Fibroblast of lung (primary cell): ENCODE data around the gene TPPP3. TPM values are rescaled to one million over a fixed set of nuclear protein-coding genes. Genes with fewer than 3 reads are reported as not detected.
"Not testable (repeated sequence)": the region's sequence is repeated elsewhere in the genome, so short reads cannot be mapped to it uniquely, and the experiment has no call there.

Experiments
- DNase-seq, 2 donors: peaks; one replicate each; pipeline versions ENCODE4 v3.0.0 to v3.0.0-alpha.2; 2010; ENCODE audit warnings: low read depth in 2 of 2
- H2AFZ ChIP-seq: 2 replicates; pipeline ENCODE4 v1.5.1; 2012; ENCODE audit warnings: low read length, control low read depth, inconsistent platforms
- H3K27ac ChIP-seq: 2 replicates; pipeline ENCODE4 v1.5.1; 2011; ENCODE audit warnings: low read length, control low read depth; ENCODE audit not compliant: insufficient read depth
- H3K27me3 ChIP-seq: 2 replicates; pipeline ENCODE4 v1.5.1; 2011; ENCODE audit warnings: mild to moderate bottlenecking, low read length; ENCODE audit not compliant: control insufficient read depth, insufficient read depth
- H3K36me3 ChIP-seq: 2 replicates; pipeline ENCODE4 v1.5.1; 2011; ENCODE audit warnings: low read length; ENCODE audit not compliant: control insufficient read depth, insufficient read depth
- H3K4me1 ChIP-seq: 2 replicates; pipeline ENCODE4 v1.5.1; 2011; ENCODE audit warnings: low read length; ENCODE audit not compliant: control insufficient read depth, insufficient read depth; ENCODE audit errors: extremely low read depth
- H3K4me2 ChIP-seq: 2 replicates; pipeline ENCODE4 v1.5.1; 2011; ENCODE audit warnings: low read length, control low read depth; ENCODE audit not compliant: insufficient read depth; ENCODE audit errors: extremely low read depth
- H3K4me3 ChIP-seq, 4 experiments: fragments of 200-600 bp in 1 of 4; sonication (generic) in 1 of 4; replicated peaks in 1 of 4; 2 replicates each; pipeline ENCODE4 v1.5.1; 2011 to 2016; ENCODE audit warnings: low read length in 4 of 4, low read depth in 3 of 4, mild to moderate bottlenecking in 3 of 4, control low read depth in 2 of 4, inconsistent platforms in 1 of 4, mixed read lengths in 1 of 4; ENCODE audit not compliant: insufficient read depth in 1 of 4; ENCODE audit errors: control extremely low read depth in 1 of 4
- H3K79me2 ChIP-seq: 2 replicates; pipeline ENCODE4 v1.5.1; 2012; ENCODE audit warnings: mild to moderate bottlenecking, low read length, inconsistent platforms; ENCODE audit not compliant: control insufficient read depth, insufficient read depth
- H3K9ac ChIP-seq: 2 replicates; pipeline ENCODE4 v1.5.1; 2011; ENCODE audit warnings: mild to moderate bottlenecking, low read length, control low read depth; ENCODE audit not compliant: insufficient read depth
- H3K9me3 ChIP-seq: 2 replicates; pipeline ENCODE4 v1.5.1; 2012; ENCODE audit warnings: low read depth, low read length; ENCODE audit not compliant: control insufficient read depth, insufficient read depth
- H4K20me1 ChIP-seq: 2 replicates; pipeline ENCODE4 v1.5.1; 2011; ENCODE audit warnings: low read length; ENCODE audit not compliant: control insufficient read depth, insufficient read depth; ENCODE audit errors: extremely low read depth
- CTCF ChIP-seq, 2 donors: IDR thresholded peaks in 1 of 2; conservative IDR thresholded peaks in 1 of 2; 1 replicate in 1 of 2; 2 replicates in 1 of 2; pipeline ENCODE4 v1.5.1; 2011 to 2012; ENCODE audit warnings: low read length in 2 of 2, control low read depth in 1 of 2, inconsistent platforms in 1 of 2, low read depth in 1 of 2, mild to moderate bottlenecking in 1 of 2
- EZH2 ChIP-seq: IDR thresholded peaks from 2 replicates; pipeline ENCODE4 v1.5.1; 2012; ENCODE audit warnings: low read length, control low read depth, mild to moderate bottlenecking; ENCODE audit errors: missing control alignments
- polyA plus RNA-seq, 2 donors: library from polyadenylated mRNA; depleted of rRNA in 1 of 2; stranded (reverse) in 1 of 2; unstranded in 1 of 2; fragments of >200 nt; gene quantifications; 2 replicates each; pipeline ENCODE4 v1.2.1, GENCODE V29; 2011 to 2012; ENCODE audit warnings: missing spikeins in 1 of 2
- total RNA-seq: library from RNA; depleted of rRNA; stranded (reverse); fragments of >200 nt; gene quantifications from 2 replicates; pipeline ENCODE4 v1.2.1, GENCODE V29; 2014

The TPPP3 gene
- total and polyA plus RNA-seq, 2 donors (not counting 1 experiment from before 2014, with no cell fraction given) = 2.9 to 3.8 TPM

- Histone ChIP-seq H3K36me3 (no peaks in the 10 kb centered on the region), H4K20me1 (no peaks in the 10 kb centered on the region), H3K4me3 (no peak overlapping the region), H3K4me1 (no peaks in the 10 kb centered on the region), H3K27ac (no peak overlapping the region), H3K27me3 (peaks cover 5% of the 10 kb centered on the region), H3K9ac (no peak overlapping the region), H2AFZ (no peak overlapping the region), H3K79me2 (no peaks in the 10 kb centered on the region), H3K4me2 (no peak overlapping the region), H3K9me3 (no peaks in the 10 kb centered on the region)
- DNase-seq = no peak
- TF ChIP-seq CTCF (conservative IDR thresholded peaks at IDR 0.05 in 1 of 2, IDR thresholded peaks at IDR 0.05 in 1 of 2; ENCODE audit: low read depth in 1 of 2, low read length in 2 of 2) = no peak
- TF ChIP-seq EZH2 = no peak
These were observed 36.9 kb downstream of the TPPP3 start for GRCh38 chr16:67356396-67356795.

- not testable (repeated sequence) for H3K4me2 ChIP-seq, H3K9me3 ChIP-seq, H3K27me3 ChIP-seq, H3K4me3 ChIP-seq, H4K20me1 ChIP-seq, H3K27ac ChIP-seq, H3K4me1 ChIP-seq, H3K9ac ChIP-seq, H2AFZ ChIP-seq, H3K79me2 ChIP-seq, H3K36me3 ChIP-seq, DNase-seq
These were observed 40.8 kb downstream of the TPPP3 start for GRCh38 chr16:67352463-67352862.

GRCh38 chr16:67350324-67350723 is 43.0 kb downstream of the TPPP3 start:
- TF ChIP-seq EZH2 (no peak), CTCF (conservative IDR thresholded peaks at IDR 0.05 in 1 of 2, IDR thresholded peaks at IDR 0.05 in 1 of 2; ENCODE audit: low read depth in 1 of 2, low read length in 2 of 2) (no peak)
- Histone ChIP-seq H3K79me2 (no peaks in the 10 kb centered on the region), H3K27ac (no peak overlapping the region), H3K9me3 (no peaks in the 10 kb centered on the region), H3K4me1 (no peaks in the 10 kb centered on the region), H3K4me2 (no peak overlapping the region), H3K4me3 (no peak overlapping the region), H2AFZ (no peak overlapping the region), H3K9ac (no peak overlapping the region), H3K36me3 (no peaks in the 10 kb centered on the region), H4K20me1 (no peaks in the 10 kb centered on the region), H3K27me3 (no peaks in the 10 kb centered on the region)
- no peak for DNase-seq
